K562 (cell line): Measurements from ENCODE around the gene PNPLA1. TPM values are rescaled to one million over a fixed set of nuclear protein-coding genes. Genes with fewer than 3 reads are reported as not detected.
A peak's percentile ranks its signal among the peaks of the same experiment; 100 is the strongest.

Experiments
- FOXP1 ChIP-seq: sonication (generic); formaldehyde crosslinking; IDR thresholded peaks from 2 replicates; pipeline ENCODE4 v1.8.0; 2022; ENCODE audit warnings: mild to moderate bottlenecking, missing genetic modification reagents
- polyA plus RNA-seq, 8 experiments: library from polyadenylated mRNA; depleted of rRNA in 4 of 8; stranded (reverse) in 5 of 8; unstranded in 3 of 8; fragments of >200 nt; fragmentation: Nextera tagmentation in 2 of 8; fragmentation: Illumina TruSeq in 1 of 8; extraction: Ambion mirVana in 2 of 8; extraction: Trizol in 1 of 8; gene quantifications; 2 replicates each; pipeline versions ENCODE4 v1.2.1 to v1.2.3, GENCODE V29; 2011 to 2014; ENCODE audit warnings: inconsistent platforms in 1 of 8, missing spikeins in 1 of 8
- total RNA-seq, 7 experiments: library from RNA; depleted of rRNA in 6 of 7; stranded (reverse); fragments of >200 nt in 6 of 7; fragmentation: Illumina TruSeq in 2 of 7; extraction: Trizol in 2 of 7; gene quantifications; 2 replicates each; pipeline versions ENCODE4 v1.2.1 to v1.2.3, GENCODE V29; 2011 to 2021; ENCODE audit warnings: low replicate concordance in 1 of 7
- TF ChIP-seq, protein P1 (sequence below): sonication (generic); formaldehyde crosslinking; IDR thresholded peaks from 2 replicates; pipeline ENCODE4 v1.8.0; 2022; ENCODE audit warnings: mild to moderate bottlenecking, missing genetic modification reagents
- TF ChIP-seq, protein P2 (sequence below), 2 experiments: fragments of 450-650 bp; IDR thresholded peaks; 2 replicates each; pipeline ENCODE4 v1.6.1; 2018; ENCODE audit warnings: mild to moderate bottlenecking in 2 of 2, low read depth in 1 of 2; ENCODE audit not compliant: partially characterized antibody in 2 of 2
- TF ChIP-seq, protein P3 (sequence below): sonication (generic); formaldehyde crosslinking; IDR thresholded peaks from 2 replicates; pipeline ENCODE4 v1.8.0; 2023; ENCODE audit warnings: missing genetic modification reagents, mild to moderate bottlenecking, borderline replicate concordance

PNPLA1 gene
- total and polyA plus RNA-seq, 9 of the 15 experiments (the other 6 are each of a cell fraction or from before 2014, with no cell fraction given) = 0.04 to 0.27 (median 0.13) TPM; not detected in 2

DNA sequence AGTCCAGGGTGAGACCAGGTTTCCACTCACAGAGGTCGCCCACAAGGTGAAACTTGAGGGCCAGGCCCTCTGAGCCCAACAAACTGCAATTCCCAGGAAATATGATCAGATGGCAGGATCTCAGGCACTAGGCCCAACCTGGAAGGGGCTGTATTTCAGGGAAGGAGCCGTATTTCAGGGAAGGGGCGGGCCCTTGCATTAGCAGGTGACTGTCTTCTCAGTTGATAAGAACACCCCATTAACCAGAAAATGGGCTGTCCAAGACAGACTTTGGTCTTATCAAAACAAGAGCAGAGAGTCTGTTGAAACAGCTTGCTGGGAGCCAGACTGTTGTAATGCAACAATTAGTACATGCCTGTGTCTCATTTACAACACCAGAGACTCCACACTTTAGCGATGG lies 77.8 kb downstream of the PNPLA1 start (continued):
- TF ChIP-seq, protein P1, sequence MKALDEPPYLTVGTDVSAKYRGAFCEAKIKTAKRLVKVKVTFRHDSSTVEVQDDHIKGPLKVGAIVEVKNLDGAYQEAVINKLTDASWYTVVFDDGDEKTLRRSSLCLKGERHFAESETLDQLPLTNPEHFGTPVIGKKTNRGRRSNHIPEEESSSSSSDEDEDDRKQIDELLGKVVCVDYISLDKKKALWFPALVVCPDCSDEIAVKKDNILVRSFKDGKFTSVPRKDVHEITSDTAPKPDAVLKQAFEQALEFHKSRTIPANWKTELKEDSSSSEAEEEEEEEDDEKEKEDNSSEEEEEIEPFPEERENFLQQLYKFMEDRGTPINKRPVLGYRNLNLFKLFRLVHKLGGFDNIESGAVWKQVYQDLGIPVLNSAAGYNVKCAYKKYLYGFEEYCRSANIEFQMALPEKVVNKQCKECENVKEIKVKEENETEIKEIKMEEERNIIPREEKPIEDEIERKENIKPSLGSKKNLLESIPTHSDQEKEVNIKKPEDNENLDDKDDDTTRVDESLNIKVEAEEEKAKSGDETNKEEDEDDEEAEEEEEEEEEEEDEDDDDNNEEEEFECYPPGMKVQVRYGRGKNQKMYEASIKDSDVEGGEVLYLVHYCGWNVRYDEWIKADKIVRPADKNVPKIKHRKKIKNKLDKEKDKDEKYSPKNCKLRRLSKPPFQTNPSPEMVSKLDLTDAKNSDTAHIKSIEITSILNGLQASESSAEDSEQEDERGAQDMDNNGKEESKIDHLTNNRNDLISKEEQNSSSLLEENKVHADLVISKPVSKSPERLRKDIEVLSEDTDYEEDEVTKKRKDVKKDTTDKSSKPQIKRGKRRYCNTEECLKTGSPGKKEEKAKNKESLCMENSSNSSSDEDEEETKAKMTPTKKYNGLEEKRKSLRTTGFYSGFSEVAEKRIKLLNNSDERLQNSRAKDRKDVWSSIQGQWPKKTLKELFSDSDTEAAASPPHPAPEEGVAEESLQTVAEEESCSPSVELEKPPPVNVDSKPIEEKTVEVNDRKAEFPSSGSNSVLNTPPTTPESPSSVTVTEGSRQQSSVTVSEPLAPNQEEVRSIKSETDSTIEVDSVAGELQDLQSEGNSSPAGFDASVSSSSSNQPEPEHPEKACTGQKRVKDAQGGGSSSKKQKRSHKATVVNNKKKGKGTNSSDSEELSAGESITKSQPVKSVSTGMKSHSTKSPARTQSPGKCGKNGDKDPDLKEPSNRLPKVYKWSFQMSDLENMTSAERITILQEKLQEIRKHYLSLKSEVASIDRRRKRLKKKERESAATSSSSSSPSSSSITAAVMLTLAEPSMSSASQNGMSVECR (CRISPR knock-in tag) = peak; percentile 45; the same call in 1 of the 2 replicates
- TF ChIP-seq, protein P2, sequence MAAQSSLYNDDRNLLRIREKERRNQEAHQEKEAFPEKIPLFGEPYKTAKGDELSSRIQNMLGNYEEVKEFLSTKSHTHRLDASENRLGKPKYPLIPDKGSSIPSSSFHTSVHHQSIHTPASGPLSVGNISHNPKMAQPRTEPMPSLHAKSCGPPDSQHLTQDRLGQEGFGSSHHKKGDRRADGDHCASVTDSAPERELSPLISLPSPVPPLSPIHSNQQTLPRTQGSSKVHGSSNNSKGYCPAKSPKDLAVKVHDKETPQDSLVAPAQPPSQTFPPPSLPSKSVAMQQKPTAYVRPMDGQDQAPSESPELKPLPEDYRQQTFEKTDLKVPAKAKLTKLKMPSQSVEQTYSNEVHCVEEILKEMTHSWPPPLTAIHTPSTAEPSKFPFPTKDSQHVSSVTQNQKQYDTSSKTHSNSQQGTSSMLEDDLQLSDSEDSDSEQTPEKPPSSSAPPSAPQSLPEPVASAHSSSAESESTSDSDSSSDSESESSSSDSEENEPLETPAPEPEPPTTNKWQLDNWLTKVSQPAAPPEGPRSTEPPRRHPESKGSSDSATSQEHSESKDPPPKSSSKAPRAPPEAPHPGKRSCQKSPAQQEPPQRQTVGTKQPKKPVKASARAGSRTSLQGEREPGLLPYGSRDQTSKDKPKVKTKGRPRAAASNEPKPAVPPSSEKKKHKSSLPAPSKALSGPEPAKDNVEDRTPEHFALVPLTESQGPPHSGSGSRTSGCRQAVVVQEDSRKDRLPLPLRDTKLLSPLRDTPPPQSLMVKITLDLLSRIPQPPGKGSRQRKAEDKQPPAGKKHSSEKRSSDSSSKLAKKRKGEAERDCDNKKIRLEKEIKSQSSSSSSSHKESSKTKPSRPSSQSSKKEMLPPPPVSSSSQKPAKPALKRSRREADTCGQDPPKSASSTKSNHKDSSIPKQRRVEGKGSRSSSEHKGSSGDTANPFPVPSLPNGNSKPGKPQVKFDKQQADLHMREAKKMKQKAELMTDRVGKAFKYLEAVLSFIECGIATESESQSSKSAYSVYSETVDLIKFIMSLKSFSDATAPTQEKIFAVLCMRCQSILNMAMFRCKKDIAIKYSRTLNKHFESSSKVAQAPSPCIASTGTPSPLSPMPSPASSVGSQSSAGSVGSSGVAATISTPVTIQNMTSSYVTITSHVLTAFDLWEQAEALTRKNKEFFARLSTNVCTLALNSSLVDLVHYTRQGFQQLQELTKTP (IDR thresholded peaks at IDR 0.05; ENCODE audit: low read depth in 1 of 2, partially characterized antibody in 2 of 2) = peak in 1 of 2 experiments; percentile 48
- 0 out of 2 replicates have a peak, but pooled peaks have one; percentile 39 for TF ChIP-seq FOXP1
- TF ChIP-seq, protein P3, sequence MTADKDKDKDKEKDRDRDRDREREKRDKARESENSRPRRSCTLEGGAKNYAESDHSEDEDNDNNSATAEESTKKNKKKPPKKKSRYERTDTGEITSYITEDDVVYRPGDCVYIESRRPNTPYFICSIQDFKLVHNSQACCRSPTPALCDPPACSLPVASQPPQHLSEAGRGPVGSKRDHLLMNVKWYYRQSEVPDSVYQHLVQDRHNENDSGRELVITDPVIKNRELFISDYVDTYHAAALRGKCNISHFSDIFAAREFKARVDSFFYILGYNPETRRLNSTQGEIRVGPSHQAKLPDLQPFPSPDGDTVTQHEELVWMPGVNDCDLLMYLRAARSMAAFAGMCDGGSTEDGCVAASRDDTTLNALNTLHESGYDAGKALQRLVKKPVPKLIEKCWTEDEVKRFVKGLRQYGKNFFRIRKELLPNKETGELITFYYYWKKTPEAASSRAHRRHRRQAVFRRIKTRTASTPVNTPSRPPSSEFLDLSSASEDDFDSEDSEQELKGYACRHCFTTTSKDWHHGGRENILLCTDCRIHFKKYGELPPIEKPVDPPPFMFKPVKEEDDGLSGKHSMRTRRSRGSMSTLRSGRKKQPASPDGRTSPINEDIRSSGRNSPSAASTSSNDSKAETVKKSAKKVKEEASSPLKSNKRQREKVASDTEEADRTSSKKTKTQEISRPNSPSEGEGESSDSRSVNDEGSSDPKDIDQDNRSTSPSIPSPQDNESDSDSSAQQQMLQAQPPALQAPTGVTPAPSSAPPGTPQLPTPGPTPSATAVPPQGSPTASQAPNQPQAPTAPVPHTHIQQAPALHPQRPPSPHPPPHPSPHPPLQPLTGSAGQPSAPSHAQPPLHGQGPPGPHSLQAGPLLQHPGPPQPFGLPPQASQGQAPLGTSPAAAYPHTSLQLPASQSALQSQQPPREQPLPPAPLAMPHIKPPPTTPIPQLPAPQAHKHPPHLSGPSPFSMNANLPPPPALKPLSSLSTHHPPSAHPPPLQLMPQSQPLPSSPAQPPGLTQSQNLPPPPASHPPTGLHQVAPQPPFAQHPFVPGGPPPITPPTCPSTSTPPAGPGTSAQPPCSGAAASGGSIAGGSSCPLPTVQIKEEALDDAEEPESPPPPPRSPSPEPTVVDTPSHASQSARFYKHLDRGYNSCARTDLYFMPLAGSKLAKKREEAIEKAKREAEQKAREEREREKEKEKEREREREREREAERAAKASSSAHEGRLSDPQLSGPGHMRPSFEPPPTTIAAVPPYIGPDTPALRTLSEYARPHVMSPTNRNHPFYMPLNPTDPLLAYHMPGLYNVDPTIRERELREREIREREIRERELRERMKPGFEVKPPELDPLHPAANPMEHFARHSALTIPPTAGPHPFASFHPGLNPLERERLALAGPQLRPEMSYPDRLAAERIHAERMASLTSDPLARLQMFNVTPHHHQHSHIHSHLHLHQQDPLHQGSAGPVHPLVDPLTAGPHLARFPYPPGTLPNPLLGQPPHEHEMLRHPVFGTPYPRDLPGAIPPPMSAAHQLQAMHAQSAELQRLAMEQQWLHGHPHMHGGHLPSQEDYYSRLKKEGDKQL (CRISPR knock-in tag) = no peak
